HEK293T (cell line): ENCODE data around the gene MACROD1.

Source experiments
- CTCF ChIA-PET: fragments of 350-600 bp; formaldehyde crosslinking; extraction: SDS; loops from one replicate; lab custom pipeline; 2021; ENCODE audit warnings: antibody characterized with exemption, inconsistent platforms; lab: Yijun Ruan, JAX
- POLR2A ChIA-PET: fragments of 350-600 bp; formaldehyde crosslinking; extraction: SDS; loops from one replicate; lab custom pipeline; 2020; ENCODE audit warnings: antibody characterized with exemption, inconsistent platforms; lab: Yijun Ruan, JAX
- DNase-seq: peaks from one replicate; pipeline ENCODE4 v3.0.0; 2012; ENCODE audit warnings: mixed read lengths; ENCODE audit errors: extremely low spot score
- ARNT ChIP-seq: fragments of 450-650 bp; IDR thresholded peaks from 2 replicates; pipeline ENCODE4 v1.6.1; 2017; ENCODE audit warnings: mild to moderate bottlenecking
- BHLHE40 ChIP-seq: fragments of 450-650 bp; IDR thresholded peaks from 2 replicates; pipeline ENCODE4 v1.6.1; 2016; ENCODE audit warnings: mild to moderate bottlenecking, moderate library complexity, borderline replicate concordance
- CTBP1 ChIP-seq: fragments of 450-650 bp; IDR thresholded peaks from 2 replicates; pipeline ENCODE4 v1.6.1; 2016; ENCODE audit warnings: borderline replicate concordance
- ELF4 ChIP-seq: fragments of 450-650 bp; IDR thresholded peaks from 2 replicates; pipeline ENCODE4 v1.6.1; 2017; ENCODE audit warnings: antibody characterized with exemption
- FOXA1 ChIP-seq: fragments of 450-650 bp; IDR thresholded peaks from 2 replicates; pipeline ENCODE4 v1.6.1; 2016; ENCODE audit warnings: mild to moderate bottlenecking
- FOXK2 ChIP-seq: fragments of 450-650 bp; IDR thresholded peaks from 2 replicates; pipeline ENCODE4 v1.6.1; 2016; ENCODE audit warnings: mild to moderate bottlenecking
- FOXM1 ChIP-seq: fragments of 450-650 bp; IDR thresholded peaks from 2 replicates; pipeline ENCODE4 v1.6.1; 2017; ENCODE audit warnings: mild to moderate bottlenecking, borderline replicate concordance
- HDGF ChIP-seq: fragments of 450-650 bp; IDR thresholded peaks from 2 replicates; pipeline ENCODE4 v1.6.1; 2017; ENCODE audit warnings: antibody characterized with exemption, borderline replicate concordance
- L3MBTL2 ChIP-seq: fragments of 450-650 bp; conservative IDR thresholded peaks from 2 replicates; pipeline ENCODE4 v1.6.1; 2016; ENCODE audit warnings: mild to moderate bottlenecking
- LEF1 ChIP-seq: fragments of 450-650 bp; IDR thresholded peaks from 2 replicates; pipeline ENCODE4 v1.6.1; 2017; ENCODE audit warnings: mild to moderate bottlenecking, borderline replicate concordance
- NFRKB ChIP-seq: fragments of 450-650 bp; IDR thresholded peaks from 2 replicates; pipeline ENCODE4 v1.6.1; 2016; ENCODE audit warnings: mild to moderate bottlenecking, moderate library complexity
- SP1 ChIP-seq: fragments of 450-650 bp; IDR thresholded peaks from 2 replicates; pipeline ENCODE4 v1.6.1; 2017
- SUZ12 ChIP-seq: fragments of 450-650 bp; IDR thresholded peaks from 2 replicates; pipeline ENCODE4 v1.6.1; 2016; ENCODE audit warnings: mild to moderate bottlenecking
- TARDBP ChIP-seq: fragments of 450-650 bp; IDR thresholded peaks from 2 replicates; pipeline ENCODE4 v1.6.1; 2016
- ZNF384 ChIP-seq: fragments of 450-650 bp; IDR thresholded peaks from 2 replicates; pipeline ENCODE4 v1.6.1; 2016
- TF ChIP-seq, protein P1 (sequence below): fragments of 450-650 bp; IDR thresholded peaks from 2 replicates; pipeline ENCODE4 v1.6.1; 2016

The MACROD1 gene

DNA sequence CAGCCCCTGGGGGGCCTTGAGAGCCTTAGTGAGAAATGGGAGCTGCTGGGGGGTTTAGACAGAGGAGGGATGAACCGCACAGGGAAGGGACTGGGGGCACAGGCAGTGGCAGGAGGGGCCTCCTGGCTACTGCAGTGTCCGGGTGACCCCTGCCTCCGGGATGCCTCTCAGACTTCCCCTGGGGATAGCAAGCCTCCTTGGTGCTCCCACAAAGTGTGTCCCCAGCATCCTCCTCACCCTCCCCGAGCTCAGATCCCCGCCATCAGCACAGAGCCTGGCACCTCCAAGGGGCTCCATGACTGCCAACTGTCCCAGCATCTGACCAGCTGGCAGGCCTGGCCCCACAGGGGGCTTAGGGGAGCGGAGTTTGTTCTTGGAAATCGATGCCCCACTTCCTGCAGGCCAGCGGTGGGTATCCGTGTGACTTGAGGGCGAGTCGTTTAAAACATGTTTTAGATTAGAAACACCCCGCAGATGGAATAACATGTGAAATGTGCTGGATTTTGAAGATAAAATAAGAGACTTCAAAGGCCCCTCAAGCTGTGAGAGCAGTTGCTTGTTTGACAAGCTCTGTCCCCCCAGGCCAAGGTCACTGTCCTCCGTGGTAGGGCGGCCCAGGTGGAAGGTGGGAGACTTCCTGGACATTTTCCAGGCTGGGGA lies 143.7 kb downstream of the MACROD1 start:
- POLR2A ChIA-PET: no interaction called here
- TF ChIP-seq, protein P1, sequence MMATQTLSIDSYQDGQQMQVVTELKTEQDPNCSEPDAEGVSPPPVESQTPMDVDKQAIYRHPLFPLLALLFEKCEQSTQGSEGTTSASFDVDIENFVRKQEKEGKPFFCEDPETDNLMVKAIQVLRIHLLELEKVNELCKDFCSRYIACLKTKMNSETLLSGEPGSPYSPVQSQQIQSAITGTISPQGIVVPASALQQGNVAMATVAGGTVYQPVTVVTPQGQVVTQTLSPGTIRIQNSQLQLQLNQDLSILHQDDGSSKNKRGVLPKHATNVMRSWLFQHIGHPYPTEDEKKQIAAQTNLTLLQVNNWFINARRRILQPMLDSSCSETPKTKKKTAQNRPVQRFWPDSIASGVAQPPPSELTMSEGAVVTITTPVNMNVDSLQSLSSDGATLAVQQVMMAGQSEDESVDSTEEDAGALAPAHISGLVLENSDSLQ: no peak
- TF ChIP-seq BHLHE40: no peak
- no peak for TF ChIP-seq NFRKB
- TF ChIP-seq SUZ12: no peak
- no peak for TF ChIP-seq ELF4
- no peak for TF ChIP-seq FOXM1
- TF ChIP-seq LEF1: no peak
- no peak for TF ChIP-seq CTBP1
- DNase-seq: no peak
- CTCF ChIA-PET: no interaction called here

DNA sequence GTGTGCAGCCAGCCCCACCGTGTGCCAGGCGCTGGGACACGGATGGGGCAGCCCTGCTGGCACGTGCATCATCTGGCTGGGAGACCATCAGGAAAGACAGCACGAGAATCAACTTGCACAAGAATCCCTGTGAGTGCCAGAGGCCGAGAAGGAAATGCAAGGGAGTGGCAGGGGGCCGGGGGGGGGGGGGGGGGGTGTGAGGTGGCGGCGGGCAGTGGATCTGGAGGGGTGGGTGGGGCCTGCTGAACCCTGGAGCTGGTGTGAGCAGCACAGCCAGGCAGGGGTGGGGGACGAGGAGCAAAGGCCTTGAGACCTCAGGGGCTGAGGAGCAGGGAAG lies 144.2 kb downstream of the MACROD1 start:
- CTCF ChIA-PET: no interaction called here
- TF ChIP-seq BHLHE40 (no peak), TARDBP (no peak), ARNT (no peak), FOXK2 (no peak), HDGF (no peak), LEF1 (no peak), NFRKB (no peak), L3MBTL2 (no peak), SP1 (no peak), FOXM1 (no peak), ELF4 (no peak), ZNF384 (no peak), FOXA1 (no peak), CTBP1 (no peak), SUZ12 (no peak)
- TF ChIP-seq, protein P1: no peak
- POLR2A ChIA-PET: no interaction called here
- no peak for DNase-seq

DNA sequence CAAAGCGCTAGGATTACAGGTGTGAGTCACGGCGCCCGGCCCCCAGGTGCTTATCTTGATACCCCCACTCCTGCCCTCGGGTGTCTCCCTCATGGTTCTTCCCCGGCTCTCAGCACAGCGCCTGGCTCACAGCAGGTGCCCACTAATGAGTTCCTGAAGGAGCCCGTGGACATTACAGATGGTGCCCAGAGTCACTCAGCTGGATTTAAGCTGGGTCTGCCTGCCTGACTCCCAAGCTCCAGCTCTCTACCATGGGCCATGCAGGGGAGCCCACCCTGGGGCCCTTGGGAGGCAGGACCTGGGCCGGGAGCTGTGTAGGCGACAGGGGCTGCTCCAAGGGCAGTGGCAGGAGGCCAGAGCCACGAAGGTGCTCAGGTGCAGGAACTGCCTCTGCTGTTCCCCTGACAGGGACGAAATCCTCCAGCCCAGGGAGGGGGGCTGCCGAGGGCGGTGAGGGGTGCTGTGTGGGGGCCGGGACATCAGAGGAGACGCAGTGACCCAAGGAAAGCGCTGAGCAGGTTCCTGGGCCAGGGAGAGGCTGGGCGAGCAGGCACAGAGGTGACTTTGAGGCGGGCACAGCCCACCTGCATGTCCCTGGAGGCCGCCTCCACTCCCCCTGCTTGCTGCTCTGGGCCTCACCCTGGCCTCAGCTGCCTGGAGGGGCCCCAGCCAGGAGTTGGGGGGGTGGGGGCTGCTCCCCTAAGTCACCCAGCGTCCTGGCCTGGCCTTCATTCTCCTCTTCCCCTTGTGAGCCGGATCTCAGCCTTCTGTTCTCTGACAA lies 144.7 kb downstream of the MACROD1 start:
- no peak for DNase-seq
- TF ChIP-seq, protein P1: no peak
- TF ChIP-seq TARDBP (no peak), BHLHE40 (no peak), CTBP1 (no peak), SP1 (no peak), SUZ12 (no peak), ZNF384 (no peak), NFRKB (no peak), FOXM1 (no peak), L3MBTL2 (no peak), ELF4 (no peak), ARNT (no peak), FOXK2 (no peak)
- ChIA-PET CTCF (no interaction called here), POLR2A (no interaction called here)

DNA sequence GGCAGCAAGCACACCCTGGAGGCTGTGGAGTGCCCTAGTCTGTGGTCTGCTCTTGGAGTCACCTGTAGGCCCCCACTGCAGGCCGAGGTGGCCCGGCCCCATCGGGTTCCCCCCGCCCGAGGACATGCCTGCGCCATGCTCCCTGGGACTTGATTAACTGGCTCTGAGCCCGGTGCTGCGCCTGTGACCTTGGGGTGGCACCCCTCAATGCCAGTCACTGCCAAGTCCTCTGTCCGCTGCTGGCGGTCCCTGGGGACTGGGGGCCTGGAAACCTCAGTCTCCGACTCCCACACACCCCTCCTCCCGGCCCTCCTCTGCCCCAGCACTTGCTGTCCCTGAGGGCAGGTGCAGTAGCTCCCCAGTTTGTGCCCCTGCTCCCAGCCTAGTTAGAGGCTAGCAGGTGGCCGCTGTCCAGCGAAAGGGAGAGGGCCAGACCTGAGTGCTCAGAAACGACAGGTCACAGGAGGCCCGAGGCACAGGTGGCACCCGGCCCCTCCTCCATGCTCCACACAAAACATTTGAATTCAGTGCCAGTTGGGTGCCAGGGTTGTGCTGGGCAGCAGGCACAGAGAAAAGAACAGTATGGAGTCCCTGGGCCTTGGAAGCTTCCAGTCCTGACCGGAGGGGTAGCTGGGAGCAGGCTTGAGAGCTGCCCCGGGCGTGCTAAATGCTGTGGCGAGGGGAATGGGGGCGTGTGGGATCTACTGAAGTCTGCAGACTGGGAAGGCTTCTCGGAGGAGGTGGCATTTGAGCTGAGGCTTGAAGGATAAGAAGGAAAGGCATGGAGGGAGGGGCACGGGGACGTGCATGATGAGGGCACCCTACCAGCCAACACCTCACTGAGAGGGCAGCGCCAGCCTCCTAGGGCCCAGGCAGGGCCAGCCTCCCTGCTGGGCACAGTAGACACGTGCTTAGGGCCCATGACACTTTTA lies 146.5 kb downstream of the MACROD1 start:
- ChIA-PET CTCF (interaction anchor here (0.6 kb wide), 1 partner anchor 286 kb away, joined by 5 read pairs; no protein-coding TSS in a partner anchor), POLR2A (no interaction called here)
- TF ChIP-seq L3MBTL2 (no peak), CTBP1 (no peak), FOXA1 (no peak), HDGF (no peak), TARDBP (no peak), BHLHE40 (no peak), SP1 (no peak), SUZ12 (no peak), ZNF384 (no peak), NFRKB (no peak)
- no peak for DNase-seq

DNA sequence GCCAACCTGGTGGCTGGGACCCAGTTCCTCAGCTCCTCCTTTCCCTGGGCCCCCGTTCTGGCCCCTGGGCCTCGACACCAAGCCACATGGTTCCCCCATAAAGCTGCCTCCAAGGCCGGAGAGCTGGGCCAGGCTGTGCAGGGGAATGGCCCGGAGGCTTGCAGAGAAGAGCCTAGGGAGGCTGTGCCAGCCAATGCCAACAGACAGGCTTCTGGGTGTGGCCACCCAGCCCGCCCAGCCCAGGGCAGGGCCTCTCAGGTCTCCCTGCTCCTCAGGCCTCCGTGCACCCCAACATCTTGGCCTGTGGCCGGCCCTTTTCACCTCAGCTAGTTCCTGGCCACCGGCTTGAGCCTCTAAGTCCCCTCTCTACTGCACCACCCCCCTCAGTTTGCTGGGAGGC lies 147.6 kb downstream of the MACROD1 start:
- POLR2A ChIA-PET: no interaction called here
- CTCF ChIA-PET: interaction anchor here (0.6 kb wide), 1 partner anchor 58 kb away, joined by 3 read pairs; no protein-coding TSS in a partner anchor
- no peak for DNase-seq
- TF ChIP-seq TARDBP (no peak), ELF4 (no peak), LEF1 (no peak), L3MBTL2 (no peak), CTBP1 (no peak), ARNT (no peak), ZNF384 (no peak), BHLHE40 (no peak), FOXA1 (no peak), SP1 (no peak), HDGF (no peak), SUZ12 (no peak)
- TF ChIP-seq, protein P1: no peak
